Peyer's patch (tissue), 4 donors: Measurements from ENCODE around the gene RAB44. TPM values are rescaled to one million over a fixed set of nuclear protein-coding genes. Genes with fewer than 3 reads are reported as not detected.

Experiments
- DNase-seq, 3 donors: peaks; one replicate each; pipeline ENCODE4 v3.0.0-alpha.2; 2017 to 2019
- H3K27ac ChIP-seq, 4 donors: fragments of 200-600 bp; sonication (generic); one replicate each; pipeline ENCODE4 v1.5.1; 2016 to 2019
- H3K27me3 ChIP-seq, 2 donors: fragments of 200-600 bp; sonication (generic); one replicate each; pipeline ENCODE4 v1.5.1; 2019
- H3K36me3 ChIP-seq, 3 donors: fragments of 200-600 bp; sonication (generic); one replicate each; pipeline ENCODE4 v1.5.1; 2016 to 2019
- H3K4me1 ChIP-seq, 4 donors: fragments of 200-600 bp; sonication (generic); one replicate each; pipeline ENCODE4 v1.5.1; 2016 to 2019
- H3K4me3 ChIP-seq, 4 donors: fragments of 200-600 bp; sonication (generic); 1 replicate in 3 of 4; 2 replicates in 1 of 4; pipeline ENCODE4 v1.5.1; 2016 to 2019; ENCODE audit warnings: mild to moderate bottlenecking in 1 of 4
- H3K9me3 ChIP-seq, 4 donors: fragments of 200-600 bp; sonication (generic); one replicate each; pipeline ENCODE4 v1.5.1; 2016 to 2019; ENCODE audit warnings: mild to moderate bottlenecking in 1 of 4
- CTCF ChIP-seq, 6 experiments: fragments of 450-650 bp in 4 of 6; fragments of 200-600 bp in 2 of 6; sonication (generic) in 1 of 6; IDR thresholded peaks; one replicate each; pipeline ENCODE4 v1.5.1; 2017 to 2019; ENCODE audit warnings: antibody characterized with exemption in 6 of 6, mild to moderate bottlenecking in 3 of 6, moderate library complexity in 1 of 6
- POLR2A ChIP-seq, 2 donors: fragments of 450-650 bp; IDR thresholded peaks; one replicate each; pipeline ENCODE4 v1.5.1; 2017; ENCODE audit warnings: antibody characterized with exemption in 2 of 2, mild to moderate bottlenecking in 2 of 2, moderate library complexity in 2 of 2
- total RNA-seq, 4 donors: library from RNA; depleted of rRNA; stranded (reverse); fragments of >200 nt; gene quantifications; one replicate each; pipeline ENCODE4 v1.1.0, GENCODE V29; 2016

The RAB44 gene
- total RNA-seq, 4 donors from 2014 or later: 0.47 to 3.3 (median 0.80) TPM

DNA sequence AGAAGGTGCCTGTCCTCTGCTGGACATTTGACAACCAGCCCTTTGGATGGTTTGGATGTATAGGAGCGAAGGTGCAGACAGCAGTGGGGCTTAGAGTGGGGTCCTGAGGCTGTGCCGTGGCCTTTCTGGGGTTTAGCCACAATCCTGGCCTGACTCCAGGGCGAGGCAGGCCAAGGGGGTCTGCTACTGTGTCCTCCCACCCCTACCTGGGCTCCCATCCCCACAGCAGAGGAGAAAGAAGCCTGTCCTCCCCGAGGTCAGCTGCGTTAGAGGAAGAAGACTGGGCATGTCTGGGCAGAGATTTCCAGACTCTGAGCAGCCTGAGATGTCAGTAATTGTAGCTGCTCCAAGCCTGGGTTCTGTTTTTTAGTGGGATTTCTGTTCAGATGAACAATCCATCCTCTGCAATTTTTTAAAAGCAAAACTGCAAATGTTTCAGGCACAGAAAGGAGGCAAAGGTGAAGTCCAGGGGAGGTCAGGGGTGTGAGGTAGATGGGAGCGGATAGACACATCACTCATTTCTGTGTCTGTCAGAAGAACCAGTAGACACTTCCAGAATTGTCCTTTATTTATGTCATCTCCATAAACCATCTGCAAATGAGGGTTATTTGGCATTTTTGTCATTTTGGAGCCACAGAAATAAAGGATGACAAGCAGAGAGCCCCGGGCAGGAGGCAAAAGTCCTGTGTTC is 20.4 kb upstream of the RAB44 start:
- Histone ChIP-seq H3K27ac (peak overlapping the region; percentile 88 to 98 (median 94)), H3K4me3 (no peak overlapping the region), H3K9me3 (no peaks in the 10 kb centered on the region), H3K36me3 (no peaks in the 10 kb centered on the region), H3K27me3 (no peaks in the 10 kb centered on the region), H3K4me1 (peaks cover 6 to 32% (median 13%) of the 10 kb centered on the region in 4 donors)
- TF ChIP-seq CTCF (IDR thresholded peaks at IDR 0.05): no peak
- no peak for TF ChIP-seq POLR2A (IDR thresholded peaks at IDR 0.05)
- DNase-seq: no peak

DNA sequence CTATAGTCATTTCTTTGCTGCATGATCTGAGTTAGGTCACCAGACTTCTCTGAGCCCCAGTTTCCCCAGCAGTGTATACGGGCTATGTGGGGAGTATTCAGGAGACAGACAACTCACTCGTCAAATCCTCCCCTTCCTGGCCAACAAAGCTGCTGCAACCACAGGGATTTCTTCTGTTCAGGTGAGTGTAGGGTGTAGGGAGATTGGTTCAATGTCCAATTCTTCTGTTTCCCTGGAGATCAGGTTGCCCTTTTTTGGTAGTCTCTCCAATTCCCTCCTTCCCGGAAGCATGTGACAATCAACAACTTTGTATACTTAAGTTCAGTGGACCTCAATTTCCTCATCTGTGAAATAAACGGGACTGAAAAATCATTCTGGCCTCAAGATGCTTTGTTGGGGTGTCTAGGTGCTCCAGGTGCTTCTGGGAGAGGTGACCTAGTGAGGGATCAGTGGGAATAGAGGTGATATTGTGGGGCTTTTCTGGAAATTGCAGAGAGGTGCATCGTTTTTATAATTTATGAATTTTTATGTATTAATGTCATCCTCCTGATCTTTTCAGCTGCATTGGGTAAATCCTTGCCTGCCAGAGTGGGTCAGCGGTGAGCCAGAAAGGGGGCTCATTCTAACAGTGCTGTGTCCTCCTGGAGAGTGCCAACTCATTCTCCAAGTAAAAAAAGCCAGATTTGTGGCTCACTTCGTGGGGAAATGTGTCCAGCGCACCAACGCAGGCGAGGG is 19.7 kb upstream of the RAB44 start:
- no peak for DNase-seq
- Histone ChIP-seq H3K27ac (peak overlapping the region; percentile 88 to 98 (median 94)), H3K4me1 (peaks cover 11 to 39% (median 18%) of the 10 kb centered on the region in 4 donors), H3K9me3 (no peaks in the 10 kb centered on the region), H3K36me3 (peaks cover 0 to 3% (median 0%) of the 10 kb centered on the region in 3 donors), H3K27me3 (no peaks in the 10 kb centered on the region), H3K4me3 (peak overlapping the region in 3 of 4 donors; percentile 66 to 88 (median 80))
- no peak for TF ChIP-seq CTCF (IDR thresholded peaks at IDR 0.05)
- TF ChIP-seq POLR2A (IDR thresholded peaks at IDR 0.05): no peak

DNA sequence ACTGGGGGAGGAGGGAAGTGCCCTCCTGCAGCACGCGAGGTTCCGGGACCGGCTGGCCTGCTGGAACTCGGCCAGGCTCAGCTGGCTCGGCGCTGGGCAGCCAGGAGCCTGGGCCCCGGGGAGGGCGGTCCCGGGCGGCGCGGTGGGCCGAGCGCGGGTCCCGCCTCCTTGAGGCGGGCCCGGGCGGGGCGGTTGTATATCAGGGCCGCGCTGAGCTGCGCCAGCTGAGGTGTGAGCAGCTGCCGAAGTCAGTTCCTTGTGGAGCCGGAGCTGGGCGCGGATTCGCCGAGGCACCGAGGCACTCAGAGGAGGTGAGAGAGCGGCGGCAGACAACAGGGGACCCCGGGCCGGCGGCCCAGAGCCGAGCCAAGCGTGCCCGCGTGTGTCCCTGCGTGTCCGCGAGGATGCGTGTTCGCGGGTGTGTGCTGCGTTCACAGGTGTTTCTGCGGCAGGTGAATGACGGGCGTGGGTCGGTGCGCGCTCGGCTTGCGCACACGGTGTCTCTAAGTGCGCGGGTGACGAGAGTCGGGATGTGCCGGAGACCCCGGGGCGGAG is 19.1 kb upstream of the RAB44 start, which contains the start of gene CDKN1A:
Gene CDKN1A (plus strand): TSS at position 227 of the 555 bp plus-strand sequence. CDS start 5,388 bp downstream, outside the sequence.
- Histone ChIP-seq H3K9me3 (no peaks in the 10 kb centered on the region), H3K4me1 (peaks cover 13 to 46% (median 23%) of the 10 kb centered on the region in 4 donors), H3K27me3 (no peaks in the 10 kb centered on the region), H3K36me3 (peaks cover 0 to 10% (median 0%) of the 10 kb centered on the region in 3 donors), H3K27ac (peak within 1 kb of the TSS; percentile 88 to 98 (median 94)), H3K4me3 (peak within 1 kb of the TSS; percentile 66 to 88 (median 78))
- TF ChIP-seq POLR2A (IDR thresholded peaks at IDR 0.05): peak; percentile 100
- peak in 4 of 6 experiments; percentile 10 to 26 (median 20) for TF ChIP-seq CTCF (IDR thresholded peaks at IDR 0.05)
- peak; percentile 93 to 97 (median 96) for DNase-seq

DNA sequence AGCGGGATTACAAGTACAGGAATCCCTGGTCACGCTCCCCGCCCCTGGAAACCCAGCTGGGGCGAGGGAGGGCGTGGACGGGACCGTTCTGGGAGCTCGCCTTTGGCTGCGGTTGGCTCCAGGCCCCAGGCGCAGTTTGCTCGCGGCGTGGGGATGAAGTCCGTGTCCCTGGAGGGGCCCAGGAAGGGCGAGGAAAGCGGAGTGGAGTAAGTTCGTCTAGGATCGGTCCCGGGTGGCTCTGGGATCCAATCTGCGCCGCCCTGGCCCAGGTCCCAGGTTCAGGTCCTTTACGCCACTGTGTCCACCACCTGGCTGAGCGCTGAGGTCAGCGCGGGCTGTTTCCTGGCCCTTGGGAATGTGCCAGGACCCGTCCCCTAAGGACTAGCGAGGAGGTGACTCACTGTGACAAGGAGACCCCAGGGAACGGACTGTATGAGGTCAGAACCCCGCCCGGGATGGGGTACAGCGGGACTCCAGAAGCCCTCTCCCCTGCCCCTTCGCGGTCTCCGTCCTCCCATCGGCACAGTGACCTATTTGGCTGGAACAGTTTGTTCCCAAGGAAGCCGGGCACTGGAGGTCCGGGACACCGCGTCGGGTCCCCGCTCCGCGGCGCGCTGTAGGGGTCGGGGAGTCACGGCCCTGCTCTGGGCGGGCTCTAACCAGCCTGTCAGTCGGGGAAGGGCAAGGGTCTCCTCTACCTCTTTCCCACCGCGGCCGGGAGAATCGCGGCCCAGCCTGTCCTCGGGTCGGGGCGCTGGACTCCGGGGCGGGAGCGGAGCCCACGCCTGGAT is 18.4 kb upstream of the RAB44 start:
- H3K36me3 ChIP-seq: peaks cover 0 to 17% (median 0%) of the 10 kb centered on the region in 3 donors
- peak in 1 of 6 experiments; percentile 2 for TF ChIP-seq CTCF (IDR thresholded peaks at IDR 0.05)
- peak; percentile 26 to 45 for TF ChIP-seq POLR2A (IDR thresholded peaks at IDR 0.05)
- no peaks in the 10 kb centered on the region for H3K27me3 ChIP-seq
- no peaks in the 10 kb centered on the region for H3K9me3 ChIP-seq
- H3K4me1 ChIP-seq: peaks cover 13 to 47% (median 27%) of the 10 kb centered on the region in 4 donors
- DNase-seq: peak; percentile 30 to 79 (median 78)
- peak overlapping the region; percentile 88 to 98 (median 94) for H3K27ac ChIP-seq
- H3K4me3 ChIP-seq: peak overlapping the region; percentile 66 to 88 (median 78)
